Measurements from ENCODE around the gene C10orf90. TPM values are rescaled to one million over a fixed set of nuclear protein-coding genes. Genes with fewer than 3 reads are reported as not detected.

C10orf90 gene
- total RNA-seq, 1 donor from 2014 or later = not detected

GRCh38 chr10:126504761-126505112, 165.8 kb downstream of the C10orf90 start:
- H3K4me3 Mint-ChIP-seq = no peak overlapping the region
- no peaks in the 10 kb centered on the region for H3K4me1 Mint-ChIP-seq (ENCODE audit: low read depth)
- no peak for DNase-seq (ENCODE audit: low spot score)
- H3K27ac Mint-ChIP-seq = no peak overlapping the region
- H3K27me3 Mint-ChIP-seq (ENCODE audit: insufficient read depth) = no peaks in the 10 kb centered on the region
- no peaks in the 10 kb centered on the region for H3K9me3 Mint-ChIP-seq
- H3K36me3 Mint-ChIP-seq (ENCODE audit: low read depth) = no peaks in the 10 kb centered on the region
- intact Hi-C loops (cut with micrococcal nuclease) = no loop called here

GRCh38 chr10:126504063-126504760, 166.3 kb downstream of the C10orf90 start:
- Mint-ChIP-seq H3K36me3 (ENCODE audit: low read depth) (no peaks in the 10 kb centered on the region), H3K4me1 (ENCODE audit: low read depth) (no peaks in the 10 kb centered on the region), H3K27me3 (ENCODE audit: insufficient read depth) (no peaks in the 10 kb centered on the region), H3K4me3 (no peak overlapping the region), H3K27ac (no peak overlapping the region), H3K9me3 (no peaks in the 10 kb centered on the region)
- no peak for DNase-seq (ENCODE audit: low spot score)
- intact Hi-C loops (cut with micrococcal nuclease) = no loop called here

- Mint-ChIP-seq H3K36me3 (ENCODE audit: low read depth) (no peaks in the 10 kb centered on the region), H3K27ac (no peak overlapping the region), H3K4me1 (ENCODE audit: low read depth) (no peaks in the 10 kb centered on the region), H3K4me3 (no peak overlapping the region), H3K9me3 (no peaks in the 10 kb centered on the region), H3K27me3 (ENCODE audit: insufficient read depth) (no peaks in the 10 kb centered on the region)
- no peak for DNase-seq (ENCODE audit: low spot score)
- intact Hi-C loops (cut with micrococcal nuclease) = no loop called here
These were observed 167.0 kb downstream of the C10orf90 start for GRCh38 chr10:126503392-126504062.

DNA sequence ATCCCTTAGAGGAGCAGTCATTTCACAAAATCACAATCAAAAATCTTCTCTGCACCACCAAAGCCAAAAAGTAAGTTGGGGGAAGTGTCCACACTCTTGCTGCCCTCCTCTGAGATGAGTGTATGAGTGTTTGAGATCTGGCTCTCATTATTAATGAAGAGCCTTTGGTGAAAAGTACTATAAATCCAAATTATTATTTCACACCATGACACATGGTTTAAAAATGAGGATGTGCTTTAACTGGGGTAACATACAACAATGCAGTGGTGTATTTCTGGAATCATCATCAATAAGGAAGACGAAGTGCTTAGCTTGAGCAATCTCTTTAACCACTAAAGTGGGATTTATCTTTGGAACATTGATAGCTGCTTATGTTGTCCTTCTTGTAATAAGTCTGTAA, 168.1 kb downstream of the C10orf90 start:
- DNase-seq (ENCODE audit: low spot score) = no peak
- no peak overlapping the region for H3K4me3 Mint-ChIP-seq
- no peaks in the 10 kb centered on the region for H3K4me1 Mint-ChIP-seq (ENCODE audit: low read depth)
- H3K27ac Mint-ChIP-seq = no peak overlapping the region
- no peaks in the 10 kb centered on the region for H3K27me3 Mint-ChIP-seq (ENCODE audit: insufficient read depth)
- H3K9me3 Mint-ChIP-seq = no peaks in the 10 kb centered on the region
- intact Hi-C loops (cut with micrococcal nuclease) = no loop called here
- no peaks in the 10 kb centered on the region for H3K36me3 Mint-ChIP-seq (ENCODE audit: low read depth)

- H3K9me3 Mint-ChIP-seq = no peaks in the 10 kb centered on the region
- H3K4me3 Mint-ChIP-seq = no peak overlapping the region
- intact Hi-C loops (cut with micrococcal nuclease) = no loop called here
- no peak overlapping the region for H3K27ac Mint-ChIP-seq
- no peaks in the 10 kb centered on the region for H3K4me1 Mint-ChIP-seq (ENCODE audit: low read depth)
- no peak for DNase-seq (ENCODE audit: low spot score)
- no peaks in the 10 kb centered on the region for H3K27me3 Mint-ChIP-seq (ENCODE audit: insufficient read depth)
- H3K36me3 Mint-ChIP-seq (ENCODE audit: low read depth) = no peaks in the 10 kb centered on the region
These were observed 168.7 kb downstream of the C10orf90 start for GRCh38 chr10:126501828-126502227.

DNA sequence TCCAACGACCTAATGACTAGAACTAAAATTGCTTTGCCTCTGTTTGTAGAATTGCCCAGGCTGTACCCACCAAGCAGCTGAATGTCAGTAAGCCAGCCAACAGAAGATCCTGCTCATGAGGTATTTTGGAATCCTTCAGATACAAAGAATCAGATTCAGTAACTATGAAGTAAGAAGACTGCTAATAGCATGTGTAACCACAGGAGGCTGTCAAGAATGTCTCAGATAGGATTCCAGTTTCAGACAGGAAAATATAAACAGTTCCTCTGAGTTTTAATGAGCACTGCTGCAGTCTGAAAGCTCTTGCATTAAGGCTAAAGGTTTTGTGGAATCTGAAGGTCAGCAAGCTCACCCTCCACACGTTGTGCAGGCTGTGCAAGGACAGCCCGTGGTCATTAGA, 169.6 kb downstream of the C10orf90 start:
- no peak overlapping the region for H3K4me3 Mint-ChIP-seq
- no peaks in the 10 kb centered on the region for H3K4me1 Mint-ChIP-seq (ENCODE audit: low read depth)
- no peak overlapping the region for H3K27ac Mint-ChIP-seq
- no peaks in the 10 kb centered on the region for H3K36me3 Mint-ChIP-seq (ENCODE audit: low read depth)
- no peaks in the 10 kb centered on the region for H3K9me3 Mint-ChIP-seq
- DNase-seq (ENCODE audit: low spot score) = no peak
- intact Hi-C loops (cut with micrococcal nuclease) = no loop called here
- H3K27me3 Mint-ChIP-seq (ENCODE audit: insufficient read depth) = no peaks in the 10 kb centered on the region

- Mint-ChIP-seq H3K4me1 (ENCODE audit: low read depth) (no peaks in the 10 kb centered on the region), H3K9me3 (no peaks in the 10 kb centered on the region)
- intact Hi-C loops (cut with micrococcal nuclease) = no loop called here
These were observed 170.3 kb downstream of the C10orf90 start for GRCh38 chr10:126500185-126500584.

GRCh38 chr10:126499744-126500143, 170.7 kb downstream of the C10orf90 start:
- no peak overlapping the region for H3K27ac Mint-ChIP-seq
- no peaks in the 10 kb centered on the region for H3K9me3 Mint-ChIP-seq
- H3K36me3 Mint-ChIP-seq (ENCODE audit: low read depth) = no peaks in the 10 kb centered on the region
- H3K4me1 Mint-ChIP-seq (ENCODE audit: low read depth) = no peaks in the 10 kb centered on the region
- DNase-seq (ENCODE audit: low spot score) = no peak
- intact Hi-C loops (cut with micrococcal nuclease) = no loop called here
- H3K4me3 Mint-ChIP-seq = no peak overlapping the region
- H3K27me3 Mint-ChIP-seq (ENCODE audit: insufficient read depth) = no peaks in the 10 kb centered on the region

More at GRCh38 chr10:126500185-126500584, 170.3 kb downstream of the C10orf90 start:
- Mint-ChIP-seq H3K36me3 (ENCODE audit: low read depth) (no peaks in the 10 kb centered on the region), H3K4me3 (no peak overlapping the region), H3K27me3 (ENCODE audit: insufficient read depth) (no peaks in the 10 kb centered on the region), H3K27ac (no peak overlapping the region)
- DNase-seq (ENCODE audit: low spot score) = no peak

DNA sequence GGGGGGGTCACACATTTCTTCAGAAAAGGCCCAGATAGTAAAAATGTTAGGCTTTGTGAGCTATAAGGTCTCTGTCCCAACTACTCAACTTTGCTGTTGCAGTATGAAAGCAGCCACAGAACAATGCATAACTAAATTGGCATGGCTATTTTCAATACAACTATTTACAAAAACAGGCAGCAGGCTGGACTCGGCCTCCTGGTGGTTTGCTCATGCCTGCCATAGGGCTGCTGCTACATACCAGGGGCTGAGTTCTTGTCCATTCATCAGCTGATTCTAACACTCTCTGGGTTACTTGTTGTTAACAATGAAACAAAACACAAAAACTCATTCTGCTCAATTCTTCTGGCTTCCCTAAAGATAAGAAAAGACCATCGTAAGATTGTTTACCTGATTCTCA, 172.8 kb downstream of the C10orf90 start:
- Mint-ChIP-seq H3K27ac (no peak overlapping the region), H3K4me3 (no peak overlapping the region), H3K36me3 (ENCODE audit: low read depth) (no peaks in the 10 kb centered on the region), H3K27me3 (ENCODE audit: insufficient read depth) (no peaks in the 10 kb centered on the region), H3K9me3 (no peaks in the 10 kb centered on the region), H3K4me1 (ENCODE audit: low read depth) (no peaks in the 10 kb centered on the region)
- no peak for DNase-seq (ENCODE audit: low spot score)
- intact Hi-C loops (cut with micrococcal nuclease) = no loop called here

GRCh38 chr10:126496771-126497545, 173.5 kb downstream of the C10orf90 start:
- Mint-ChIP-seq H3K27ac (no peak overlapping the region), H3K27me3 (ENCODE audit: insufficient read depth) (no peaks in the 10 kb centered on the region), H3K4me3 (no peak overlapping the region), H3K9me3 (no peaks in the 10 kb centered on the region), H3K4me1 (ENCODE audit: low read depth) (no peaks in the 10 kb centered on the region), H3K36me3 (ENCODE audit: low read depth) (no peaks in the 10 kb centered on the region)
- DNase-seq (ENCODE audit: low spot score) = no peak
- intact Hi-C loops (cut with micrococcal nuclease) = no loop called here

DNA sequence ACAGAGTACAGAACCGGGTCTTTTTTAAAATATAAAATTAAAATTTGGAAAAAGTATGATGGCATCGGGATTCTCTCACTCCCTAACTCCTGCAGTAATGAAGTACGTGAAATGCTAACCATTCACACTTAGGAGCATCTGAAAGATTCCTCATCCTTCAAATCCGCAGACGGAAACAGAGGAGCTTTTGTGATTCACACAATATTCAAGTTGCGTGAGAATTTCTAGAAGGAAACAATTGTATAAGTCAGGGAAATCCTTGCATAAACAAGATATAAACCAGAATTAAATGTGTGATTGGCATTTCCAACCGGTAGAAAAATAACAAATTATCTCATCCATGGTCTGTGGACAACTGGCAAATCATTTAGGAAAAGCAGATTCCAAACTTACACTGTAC, 179.0 kb downstream of the C10orf90 start:
- no peak overlapping the region for H3K27ac Mint-ChIP-seq
- no peaks in the 10 kb centered on the region for H3K9me3 Mint-ChIP-seq
- DNase-seq (ENCODE audit: low spot score) = no peak
- intact Hi-C loops (cut with micrococcal nuclease) = no loop called here
- no peaks in the 10 kb centered on the region for H3K4me1 Mint-ChIP-seq (ENCODE audit: low read depth)
- H3K4me3 Mint-ChIP-seq = no peak overlapping the region
- no peaks in the 10 kb centered on the region for H3K36me3 Mint-ChIP-seq (ENCODE audit: low read depth)
- no peaks in the 10 kb centered on the region for H3K27me3 Mint-ChIP-seq (ENCODE audit: insufficient read depth)

- intact Hi-C loops (cut with micrococcal nuclease) = no loop called here
- Mint-ChIP-seq H3K4me3 (no peak overlapping the region), H3K27ac (no peak overlapping the region), H3K4me1 (ENCODE audit: low read depth) (no peaks in the 10 kb centered on the region), H3K36me3 (ENCODE audit: low read depth) (no peaks in the 10 kb centered on the region), H3K27me3 (ENCODE audit: insufficient read depth) (no peaks in the 10 kb centered on the region), H3K9me3 (no peaks in the 10 kb centered on the region)
- no peak for DNase-seq (ENCODE audit: low spot score)
These were observed 189.3 kb downstream of the C10orf90 start for GRCh38 chr10:126481181-126481580.

GRCh38 chr10:126480648-126481047, 189.8 kb downstream of the C10orf90 start:
- H3K27ac Mint-ChIP-seq = no peak overlapping the region
- intact Hi-C loops (cut with micrococcal nuclease) = no loop called here
- DNase-seq (ENCODE audit: low spot score) = no peak
- H3K27me3 Mint-ChIP-seq (ENCODE audit: insufficient read depth) = no peaks in the 10 kb centered on the region
- no peaks in the 10 kb centered on the region for H3K4me1 Mint-ChIP-seq (ENCODE audit: low read depth)
- no peak overlapping the region for H3K4me3 Mint-ChIP-seq
- H3K36me3 Mint-ChIP-seq (ENCODE audit: low read depth) = no peaks in the 10 kb centered on the region
- H3K9me3 Mint-ChIP-seq = no peaks in the 10 kb centered on the region

All from activated T-helper 1 cell treated with anti-CD3 and anti-CD28 coated beads, Interleukin-12 subunit alpha, Interleukin-12 subunit beta, Interleukin-2, Interleukin-4 antibody, amounts not matched to agents 30 ng/mL and 10 ng/mL and 1 ng/mL, durations not matched to agents 14 hours and 24 hours and 36 hours (primary cell).